Naive thymus-derived CD4-positive, alpha-beta T cell (primary cell): Measurements from ENCODE around the gene EMILIN1. TPM values are rescaled to one million over a fixed set of nuclear protein-coding genes. Genes with fewer than 3 reads are reported as not detected.
A peak's percentile ranks its signal among the peaks of the same experiment; 100 is the strongest.

Experiments used
- ATAC-seq: fragments of 150-1000 bp; cut with Tn5 transposase; 2 replicates; pipeline ENCODE4 v1.10.0; 2021; ENCODE audit warnings: mild to moderate bottlenecking, moderate library complexity
- CTCF ChIA-PET: fragments of 350-600 bp; sonication (Branson Sonifier 250); formaldehyde crosslinking; loops from one replicate; lab custom pipeline; 2021; ENCODE audit warnings: antibody characterized with exemption; lab: Charles Lee
- POLR2A ChIA-PET: fragments of 350-600 bp; sonication (Branson Sonifier 250); formaldehyde crosslinking; loops from one replicate; lab custom pipeline; 2021; ENCODE audit warnings: antibody characterized with exemption, inconsistent platforms; lab: Charles Lee
- DNase-seq, 9 donors: peaks; one replicate each; pipeline versions ENCODE4 v3.0.0 to v3.0.0-alpha.2; 2020 to 2022; ENCODE audit warnings: mixed read lengths in 1 of 9
- H3K27ac ChIP-seq: one replicate; pipeline ENCODE4 v1.7.0; 2013; ENCODE audit warnings: mild to moderate bottlenecking, low read depth, low read length, moderate library complexity
- H3K27me3 ChIP-seq, 2 donors: one replicate each; pipeline ENCODE4 v1.7.0; 2013; ENCODE audit warnings: low read length in 2 of 2, mild to moderate bottlenecking in 2 of 2, moderate library complexity in 2 of 2; ENCODE audit not compliant: control insufficient read depth in 2 of 2, insufficient read depth in 2 of 2
- H3K36me3 ChIP-seq, 3 experiments: 1 replicate in 2 of 3; 2 replicates in 1 of 3; pipeline ENCODE4 v1.7.0; 2013; ENCODE audit warnings: low read length in 3 of 3, mild to moderate bottlenecking in 3 of 3, moderate library complexity in 1 of 3; ENCODE audit not compliant: insufficient read depth in 3 of 3, control insufficient read depth in 2 of 3
- H3K4me1 ChIP-seq, 2 donors: one replicate each; pipeline ENCODE4 v1.7.0; 2013; ENCODE audit warnings: low read length in 2 of 2, mild to moderate bottlenecking in 2 of 2, moderate library complexity in 1 of 2; ENCODE audit not compliant: control insufficient read depth in 2 of 2, insufficient read depth in 2 of 2
- H3K4me3 ChIP-seq: 2 replicates; pipeline ENCODE4 v1.7.0; 2013; ENCODE audit warnings: mild to moderate bottlenecking, low read length
- H3K9me3 ChIP-seq, 3 experiments: 1 replicate in 2 of 3; 2 replicates in 1 of 3; pipeline ENCODE4 v1.7.0; 2013; ENCODE audit warnings: low read length in 3 of 3; ENCODE audit not compliant: control insufficient read depth in 2 of 3
- H3K27ac Mint-ChIP-seq, 9 donors: one replicate each; pipeline ENCODE4 v1.8.0; 2020 to 2022; ENCODE audit warnings: mixed read lengths in 9 of 9, mild to moderate bottlenecking in 8 of 9, moderate library complexity in 5 of 9, inconsistent platforms in 2 of 9
- H3K27me3 Mint-ChIP-seq, 5 donors: one replicate each; pipeline ENCODE4 v1.8.0; 2021 to 2022; ENCODE audit warnings: mixed read lengths in 5 of 5, mild to moderate bottlenecking in 1 of 5
- H3K36me3 Mint-ChIP-seq, 5 donors: one replicate each; pipeline ENCODE4 v1.8.0; 2020 to 2022; ENCODE audit warnings: mixed read lengths in 5 of 5, mild to moderate bottlenecking in 3 of 5, inconsistent platforms in 1 of 5
- H3K4me1 Mint-ChIP-seq, 7 donors: one replicate each; pipeline ENCODE4 v1.8.0; 2020 to 2022; ENCODE audit warnings: mixed read lengths in 7 of 7, mild to moderate bottlenecking in 3 of 7, inconsistent platforms in 1 of 7
- H3K4me3 Mint-ChIP-seq, 10 donors: one replicate each; pipeline ENCODE4 v1.8.0; 2020 to 2022; ENCODE audit warnings: mild to moderate bottlenecking in 10 of 10, mixed read lengths in 10 of 10, moderate library complexity in 6 of 10, inconsistent platforms in 2 of 10
- H3K9me3 Mint-ChIP-seq, 11 donors: one replicate each; pipeline ENCODE4 v1.8.0; 2020 to 2022; ENCODE audit warnings: mixed read lengths in 11 of 11, mild to moderate bottlenecking in 4 of 11, inconsistent platforms in 1 of 11, moderate library complexity in 1 of 11
- intact Hi-C, 2 donors: fragments of 100-400 bp; cut with micrococcal nuclease; formaldehyde crosslinking; loops; one replicate each; pipeline ENCODE4 v1.15.1; 2023
- polyA plus RNA-seq, 2 donors: library from polyadenylated mRNA; unstranded; fragments of 300-500 nt; fragmentation: Illumina TruSeq; gene quantifications; one replicate each; pipeline ENCODE4 v1.2.3, GENCODE V29; 2021
- total RNA-seq, 6 experiments: library from RNA in 5 of 6; stranded (reverse) in 5 of 6; gene quantifications; 1 replicate in 5 of 6; 2 replicates in 1 of 6; pipeline ENCODE4 v1.2.3 and lab custom pipeline; 2021 to 2026

Gene EMILIN1
- total and polyA plus RNA-seq, 7 experiments from 2014 or later: 0.35 to 1.4 (median 0.73) TPM

- peaks cover 10 to 32% (median 21%) of the 10 kb centered on the region in 7 donors for H3K4me1 Mint-ChIP-seq
- ChIA-PET POLR2A (interaction anchor here (5.3 kb wide), 1 partner anchor 7 kb away, joined by 49 read pairs; the partner anchor contains the start of gene ABHD1), CTCF (no interaction called here)
- intact Hi-C loops: loop anchor here in 1 of 2 donors (5.0 kb wide), 1 partner anchor 344 kb away; the partner anchor contains the start of gene CENPA
- H3K9me3 ChIP-seq: no peaks in the 10 kb centered on the region
- ATAC-seq (no peak), DNase-seq (no peak)
- no peak overlapping the region for H3K4me3 ChIP-seq
- H3K27ac Mint-ChIP-seq: no peak overlapping the region
- peak overlapping the region in 6 of 10 donors; percentile 4 to 88 (median 43) for H3K4me3 Mint-ChIP-seq
- peaks cover 0 to 11% (median 4%) of the 10 kb centered on the region in 5 donors for H3K36me3 Mint-ChIP-seq
- no peaks in the 10 kb centered on the region for H3K27me3 ChIP-seq
- peaks cover 12 to 13% of the 10 kb centered on the region in 2 donors for H3K4me1 ChIP-seq
- H3K27ac ChIP-seq: no peak overlapping the region
- no peaks in the 10 kb centered on the region for H3K27me3 Mint-ChIP-seq
- H3K9me3 Mint-ChIP-seq: peaks cover 0 to 4% (median 0%) of the 10 kb centered on the region in 11 donors
- peaks cover 0 to 40% (median 0%) of the 10 kb centered on the region in 3 experiments for H3K36me3 ChIP-seq
Measured at GRCh38 chr2:27131429-27131828, 53.0 kb downstream of the EMILIN1 start.

DNA sequence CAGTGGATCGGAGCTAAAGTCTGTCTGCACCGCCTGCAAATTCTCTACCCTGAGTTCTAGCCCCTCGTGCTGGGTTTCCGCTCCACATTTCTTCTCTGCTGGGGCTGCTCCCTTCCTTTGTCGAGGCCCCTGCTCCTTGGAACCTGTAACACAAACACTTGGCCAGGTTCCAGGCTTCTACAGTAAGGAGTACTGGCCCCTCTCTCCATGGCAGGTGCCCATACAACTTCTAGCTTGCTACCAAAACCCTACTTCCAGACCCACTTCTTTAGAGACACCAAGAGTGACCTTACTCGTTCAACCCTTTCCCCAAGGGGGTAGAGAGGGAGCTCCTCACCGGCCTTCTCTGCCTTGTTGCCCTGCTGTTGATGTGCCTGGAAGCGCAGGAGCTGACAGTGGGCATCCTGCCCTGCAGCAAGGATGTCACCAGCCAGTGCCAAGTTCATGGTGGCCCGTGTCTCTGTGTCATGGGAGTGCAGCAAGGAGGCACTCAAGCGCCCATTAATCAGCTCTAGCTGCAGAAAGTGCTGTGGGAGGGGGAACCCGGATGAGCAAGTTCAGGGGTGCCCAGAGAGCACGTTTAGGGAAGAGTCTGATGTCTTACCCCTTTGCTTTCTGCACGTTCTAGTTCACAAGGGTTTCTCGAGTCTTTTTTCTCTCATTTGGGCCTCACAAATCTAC, 54.9 kb downstream of the EMILIN1 start:
- POLR2A ChIA-PET: interaction anchor here (1.0 to 5.3 kb wide), 8 partner anchors 9 to 82 kb away, joined by 3 to 49 read pairs (median 5); partner anchors contain the start of genes ABHD1, AGBL5, ATRAID and SLC5A6
- Mint-ChIP-seq H3K27me3 (peaks cover 0 to 2% (median 0%) of the 10 kb centered on the region in 5 donors), H3K36me3 (peaks cover 0 to 11% (median 4%) of the 10 kb centered on the region in 5 donors), H3K9me3 (peaks cover 0 to 4% (median 0%) of the 10 kb centered on the region in 11 donors), H3K4me1 (peaks cover 10 to 32% (median 21%) of the 10 kb centered on the region in 7 donors), H3K4me3 (peak overlapping the region; percentile 88 to 97 (median 92)), H3K27ac (peak overlapping the region; percentile 73 to 97 (median 89))
- intact Hi-C loops: loop anchor here in 1 of 2 donors (5.0 kb wide), 1 partner anchor 346 kb away; the partner anchor contains the start of gene CENPA
- no peaks in the 10 kb centered on the region for H3K9me3 ChIP-seq
- H3K4me1 ChIP-seq: peaks cover 12 to 13% of the 10 kb centered on the region in 2 donors
- H3K27me3 ChIP-seq: no peaks in the 10 kb centered on the region
- peaks cover 0 to 40% (median 0%) of the 10 kb centered on the region in 3 experiments for H3K36me3 ChIP-seq
- CTCF ChIA-PET: interaction anchor here (1.3 to 1.5 kb wide), 2 partner anchors 10 to 146 kb away, joined by 3 to 4 read pairs; partner anchors contain the start of gene ABHD1
- H3K27ac ChIP-seq: peak overlapping the region; percentile 97
- DNase-seq: peak in 3 of 9 donors; percentile 14 to 35 (median 16)
- ATAC-seq: no peak
- H3K4me3 ChIP-seq: peak overlapping the region; percentile 96

GRCh38 chr2:27133905-27134780, 55.7 kb downstream of the EMILIN1 start, which contains the start of gene PREB:
TSS of gene PREB (minus strand) at chr2:27134636. CDS start at chr2:27134421, 215 bp downstream.
- ATAC-seq: peak; percentile 97
- Mint-ChIP-seq H3K36me3 (peaks cover 0 to 11% (median 4%) of the 10 kb centered on the region in 5 donors), H3K4me3 (peak within 1 kb of the TSS; percentile 88 to 97 (median 92))

DNA sequence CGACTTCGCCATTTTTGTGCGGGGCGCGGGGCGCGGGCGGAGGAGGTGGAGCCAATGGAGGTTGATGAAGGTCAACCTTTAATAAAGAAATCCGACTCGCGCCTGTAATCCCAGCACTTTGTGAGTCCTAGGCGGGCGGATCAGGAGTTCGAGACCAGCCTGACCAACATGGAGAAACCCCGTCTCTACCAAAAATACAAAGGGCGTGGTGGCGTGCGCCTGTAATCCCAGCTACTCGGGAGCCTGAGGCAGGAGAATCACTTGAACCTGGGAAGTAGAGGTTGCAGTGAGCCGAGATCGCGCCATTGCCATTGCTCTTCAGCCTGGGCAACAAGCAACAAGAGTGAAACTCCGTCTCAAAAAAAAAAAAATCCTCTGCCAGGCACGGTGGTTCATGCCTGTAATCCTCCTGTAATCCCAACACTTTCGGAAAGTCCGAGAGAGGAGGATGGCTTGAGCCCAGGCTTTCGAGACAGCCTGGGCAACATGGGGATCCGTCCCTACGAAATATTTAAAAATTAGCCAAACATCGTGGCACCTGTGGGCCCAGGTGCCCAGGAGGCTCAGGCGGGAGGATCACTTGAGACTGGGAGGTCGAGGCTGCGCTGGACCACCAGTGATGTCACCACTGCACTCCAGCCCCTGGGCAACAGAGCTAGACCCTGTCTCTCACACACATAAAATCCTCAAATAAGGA, 56.5 kb downstream of the EMILIN1 start:
- POLR2A ChIA-PET: interaction anchor here (0.6 to 5.3 kb wide), 7 partner anchors 11 to 1285 kb away, joined by 3 to 49 read pairs (median 5); partner anchors contain the start of genes ABHD1, AGBL5, ATRAID and SLC5A6
- peak overlapping the region in 8 of 9 donors; percentile 88 to 98 (median 96) for H3K27ac Mint-ChIP-seq
- peaks cover 0 to 8% (median 0%) of the 10 kb centered on the region in 5 donors for H3K27me3 Mint-ChIP-seq
- peaks cover 0 to 10% (median 3%) of the 10 kb centered on the region in 5 donors for H3K36me3 Mint-ChIP-seq
- Histone ChIP-seq H3K9me3 (no peaks in the 10 kb centered on the region), H3K36me3 (peaks cover 0 to 35% (median 0%) of the 10 kb centered on the region in 3 experiments), H3K4me1 (peaks cover 12 to 13% of the 10 kb centered on the region in 2 donors), H3K27ac (peak overlapping the region; percentile 97), H3K4me3 (peak overlapping the region; percentile 96), H3K27me3 (no peaks in the 10 kb centered on the region)
- ATAC-seq (no peak), DNase-seq (no peak)
- H3K9me3 Mint-ChIP-seq: peaks cover 0 to 4% (median 0%) of the 10 kb centered on the region in 11 donors
- intact Hi-C loops: loop anchor here (1.0 to 5.0 kb wide), 16 partner anchors 12 to 354 kb away; partner anchors contain the start of genes ABHD1 (in 2 of the 2), ATRAID (in 2 of the 2), EIF2B4 (in 2 of the 2) and KHK (in 2 of the 2)
- CTCF ChIA-PET: interaction anchor here (1.0 kb wide), 1 partner anchor 80 kb away, joined by 4 read pairs; no protein-coding TSS in a partner anchor
- H3K4me1 Mint-ChIP-seq: peaks cover 10 to 32% (median 20%) of the 10 kb centered on the region in 7 donors
- H3K4me3 Mint-ChIP-seq: peak overlapping the region; percentile 88 to 97 (median 92)

More at GRCh38 chr2:27133905-27134780, 55.7 kb downstream of the EMILIN1 start, which contains the start of gene PREB:
- DNase-seq: peak; percentile 92 to 100 (median 97)
- H3K36me3 ChIP-seq: peaks cover 0 to 40% (median 0%) of the 10 kb centered on the region in 3 experiments
- Mint-ChIP-seq H3K9me3 (peaks cover 0 to 4% (median 0%) of the 10 kb centered on the region in 11 donors), H3K27ac (peak within 1 kb of the TSS; percentile 88 to 99 (median 97)), H3K4me1 (peaks cover 10 to 32% (median 21%) of the 10 kb centered on the region in 7 donors), H3K27me3 (peaks cover 0 to 6% (median 0%) of the 10 kb centered on the region in 5 donors)
- ChIA-PET CTCF (interaction anchor here (1.0 to 1.5 kb wide), 3 partner anchors 11 to 145 kb away, joined by 3 to 4 read pairs (median 4); partner anchors contain the start of gene ABHD1), POLR2A (interaction anchor here (0.7 to 5.3 kb wide), 11 partner anchors 10 to 294 kb away, joined by 3 to 49 read pairs (median 4); partner anchors contain the start of genes ABHD1, AGBL5, ATRAID and NRBP1)
- no peaks in the 10 kb centered on the region for H3K27me3 ChIP-seq
- peaks cover 12 to 13% of the 10 kb centered on the region in 2 donors for H3K4me1 ChIP-seq
- peak within 1 kb of the TSS; percentile 96 for H3K4me3 ChIP-seq
- intact Hi-C loops: loop anchor here (1.0 to 5.0 kb wide), 16 partner anchors 11 to 355 kb away; partner anchors contain the start of genes ABHD1 (in 2 of the 2), ATRAID (in 2 of the 2), EIF2B4 (in 2 of the 2) and KHK (in 2 of the 2)
- H3K9me3 ChIP-seq: no peaks in the 10 kb centered on the region
- peak within 1 kb of the TSS; percentile 97 for H3K27ac ChIP-seq

DNA sequence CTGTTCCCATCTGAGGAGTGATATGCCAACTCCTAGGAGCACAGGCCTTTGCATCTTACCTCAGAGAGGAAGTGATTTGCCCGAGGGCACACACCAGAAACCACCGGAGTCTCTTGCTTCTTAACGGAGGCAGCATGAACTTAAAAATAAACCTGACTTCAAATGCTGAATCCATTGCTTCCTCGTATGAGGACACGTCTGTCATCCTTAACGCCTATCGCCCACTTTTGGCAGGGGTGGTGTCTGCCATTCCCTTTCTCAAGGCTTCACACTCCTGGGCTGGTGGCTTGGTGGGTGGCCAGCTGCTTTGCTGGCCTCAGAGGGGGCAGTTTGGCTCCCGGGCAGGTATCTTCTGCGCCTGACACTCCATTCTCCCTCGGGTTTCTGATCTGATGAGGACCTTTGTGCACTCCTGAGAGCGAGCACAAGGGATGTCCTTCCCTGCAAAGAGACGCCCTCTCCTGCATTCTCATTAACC, 57.1 kb downstream of the EMILIN1 start:
- Histone ChIP-seq H3K27me3 (no peaks in the 10 kb centered on the region), H3K36me3 (peaks cover 0 to 29% (median 0%) of the 10 kb centered on the region in 3 experiments), H3K4me3 (no peak overlapping the region), H3K27ac (no peak overlapping the region), H3K4me1 (peaks cover 12 to 13% of the 10 kb centered on the region in 2 donors), H3K9me3 (no peaks in the 10 kb centered on the region)
- DNase-seq (no peak), ATAC-seq (no peak)
- Mint-ChIP-seq H3K4me1 (peaks cover 10 to 32% (median 20%) of the 10 kb centered on the region in 7 donors), H3K36me3 (peaks cover 0 to 8% (median 0%) of the 10 kb centered on the region in 5 donors), H3K4me3 (peak overlapping the region; percentile 67 to 97 (median 92)), H3K9me3 (peaks cover 0 to 4% (median 0%) of the 10 kb centered on the region in 11 donors), H3K27me3 (peaks cover 0 to 8% (median 0%) of the 10 kb centered on the region in 5 donors), H3K27ac (peak overlapping the region in 8 of 9 donors; percentile 73 to 98 (median 92))
- CTCF ChIA-PET: interaction anchor here (0.6 kb wide), 1 partner anchor 148 kb away, joined by 4 read pairs; no protein-coding TSS in a partner anchor
- intact Hi-C loops: loop anchor here (2.0 kb wide), 2 partner anchors 103 to 187 kb away; partner anchors contain the start of genes MPV17 (in 1 of the 2) and TMEM214 (in 1 of the 2)
- POLR2A ChIA-PET: interaction anchor here (0.6 to 5.3 kb wide), 3 partner anchors 11 to 1284 kb away, joined by 3 to 49 read pairs (median 3); partner anchors contain the start of gene ABHD1
